GM11168 (cell line): ENCODE data around the gene PPP4R1.
"Not testable (repeated sequence)": the region's sequence is repeated elsewhere in the genome, so short reads cannot be mapped to it uniquely, and the experiment has no call there.

Source experiments
- in situ Hi-C: fragments of 300-500 bp; cut with MboI; formaldehyde crosslinking; loops from one replicate; pipeline ENCODE4 v1.12.0; 2022; ENCODE audit warnings: low sequenced_read_pairs; ENCODE audit not compliant: unreplicated experiment

Gene PPP4R1, protein sequence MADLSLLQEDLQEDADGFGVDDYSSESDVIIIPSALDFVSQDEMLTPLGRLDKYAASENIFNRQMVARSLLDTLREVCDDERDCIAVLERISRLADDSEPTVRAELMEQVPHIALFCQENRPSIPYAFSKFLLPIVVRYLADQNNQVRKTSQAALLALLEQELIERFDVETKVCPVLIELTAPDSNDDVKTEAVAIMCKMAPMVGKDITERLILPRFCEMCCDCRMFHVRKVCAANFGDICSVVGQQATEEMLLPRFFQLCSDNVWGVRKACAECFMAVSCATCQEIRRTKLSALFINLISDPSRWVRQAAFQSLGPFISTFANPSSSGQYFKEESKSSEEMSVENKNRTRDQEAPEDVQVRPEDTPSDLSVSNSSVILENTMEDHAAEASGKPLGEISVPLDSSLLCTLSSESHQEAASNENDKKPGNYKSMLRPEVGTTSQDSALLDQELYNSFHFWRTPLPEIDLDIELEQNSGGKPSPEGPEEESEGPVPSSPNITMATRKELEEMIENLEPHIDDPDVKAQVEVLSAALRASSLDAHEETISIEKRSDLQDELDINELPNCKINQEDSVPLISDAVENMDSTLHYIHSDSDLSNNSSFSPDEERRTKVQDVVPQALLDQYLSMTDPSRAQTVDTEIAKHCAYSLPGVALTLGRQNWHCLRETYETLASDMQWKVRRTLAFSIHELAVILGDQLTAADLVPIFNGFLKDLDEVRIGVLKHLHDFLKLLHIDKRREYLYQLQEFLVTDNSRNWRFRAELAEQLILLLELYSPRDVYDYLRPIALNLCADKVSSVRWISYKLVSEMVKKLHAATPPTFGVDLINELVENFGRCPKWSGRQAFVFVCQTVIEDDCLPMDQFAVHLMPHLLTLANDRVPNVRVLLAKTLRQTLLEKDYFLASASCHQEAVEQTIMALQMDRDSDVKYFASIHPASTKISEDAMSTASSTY

DNA sequence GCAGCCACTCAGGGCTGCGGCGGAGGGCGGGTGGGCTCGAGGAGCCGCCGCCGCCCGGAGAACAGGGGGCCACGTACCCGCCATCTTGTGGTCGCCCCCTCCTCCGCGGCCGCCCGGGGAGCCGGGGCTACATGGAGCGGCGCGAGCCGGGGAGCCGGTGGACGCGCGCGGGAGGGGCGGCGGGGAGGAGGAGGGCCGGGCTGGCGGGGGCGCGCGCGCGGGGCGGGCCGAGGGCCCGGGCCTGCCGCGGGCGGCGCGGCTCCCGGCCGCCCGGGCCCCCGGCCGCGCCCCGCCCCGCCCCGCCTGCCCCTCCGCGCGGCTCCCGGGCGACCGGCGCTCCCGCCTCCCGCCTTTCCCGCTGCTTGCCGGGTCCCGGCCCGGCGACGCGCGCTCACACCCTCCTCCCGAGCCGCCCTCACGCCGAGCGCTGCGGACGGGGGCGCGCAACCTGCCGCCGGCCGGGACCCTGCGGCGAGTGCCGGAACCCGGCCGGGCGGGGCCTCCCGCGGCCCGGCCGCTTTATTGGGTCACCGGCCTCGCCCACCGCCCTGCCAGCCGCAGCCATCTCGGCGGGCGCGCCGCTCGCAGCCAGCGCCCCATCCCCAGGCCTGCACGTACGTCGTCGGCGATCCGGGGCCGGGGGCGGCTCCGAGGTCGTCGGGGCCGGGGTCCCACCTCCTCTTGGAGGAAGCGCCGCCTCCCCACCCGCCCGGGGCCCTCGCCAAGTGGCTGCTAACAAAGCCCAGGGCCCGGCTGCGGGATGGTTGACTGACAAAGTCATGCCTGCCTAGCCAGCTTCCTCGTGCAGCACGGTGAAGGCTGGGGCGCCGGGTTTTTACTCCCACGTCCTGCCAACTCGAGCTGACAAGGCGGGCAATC is at the start of gene PPP4R1:
Gene PPP4R1, minus strand, starts transcription at position 159 of the 879 bp plus-strand sequence. Its CDS starts 75 bp downstream, at position 84.
- in situ Hi-C loops: loop anchor here (10.0 kb wide), 1 partner anchor 60 kb away; no protein-coding TSS in a partner anchor

DNA sequence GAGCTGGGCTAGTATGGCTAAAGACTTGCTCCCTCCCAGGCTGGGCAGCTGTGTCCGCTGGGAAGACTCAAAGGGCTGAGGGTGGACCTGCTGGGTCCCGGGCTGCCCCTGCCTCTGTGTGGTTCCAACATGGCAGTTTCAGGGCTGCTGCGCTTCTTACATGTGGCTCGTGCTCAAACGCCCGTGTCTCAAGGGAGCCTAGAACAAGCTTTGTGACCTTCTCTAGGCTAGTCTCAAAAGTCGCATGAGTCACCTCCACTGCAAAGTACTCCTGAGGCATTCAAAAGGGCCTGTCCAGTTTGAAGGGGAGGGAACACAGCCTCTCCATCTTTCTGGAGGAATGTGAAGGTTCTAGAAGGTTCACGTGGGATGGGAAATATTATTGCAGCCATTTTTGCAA is 49.0 kb upstream of the PPP4R1 start:
- in situ Hi-C loops: no loop called here

DNA sequence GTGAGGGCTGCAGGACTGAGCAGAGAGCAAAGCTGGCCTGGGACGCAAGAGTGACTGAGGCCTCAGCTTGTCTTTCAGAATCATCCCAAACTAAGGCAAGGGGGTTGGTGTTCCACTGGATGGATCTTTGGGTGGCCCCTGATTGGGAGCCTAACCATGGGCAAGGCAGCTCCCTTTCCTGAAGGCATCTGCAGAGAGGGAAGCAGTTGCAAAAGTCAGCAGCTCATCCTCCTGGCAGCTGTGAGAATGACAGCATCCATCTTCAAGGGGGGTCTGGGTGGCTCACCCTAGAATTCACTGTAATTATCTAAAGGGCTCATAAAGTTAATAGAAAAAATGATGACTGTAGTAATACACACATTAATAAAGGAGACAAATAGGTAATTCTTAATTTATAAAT is 47.2 kb upstream of the PPP4R1 start:
- in situ Hi-C loops: no loop called here

DNA sequence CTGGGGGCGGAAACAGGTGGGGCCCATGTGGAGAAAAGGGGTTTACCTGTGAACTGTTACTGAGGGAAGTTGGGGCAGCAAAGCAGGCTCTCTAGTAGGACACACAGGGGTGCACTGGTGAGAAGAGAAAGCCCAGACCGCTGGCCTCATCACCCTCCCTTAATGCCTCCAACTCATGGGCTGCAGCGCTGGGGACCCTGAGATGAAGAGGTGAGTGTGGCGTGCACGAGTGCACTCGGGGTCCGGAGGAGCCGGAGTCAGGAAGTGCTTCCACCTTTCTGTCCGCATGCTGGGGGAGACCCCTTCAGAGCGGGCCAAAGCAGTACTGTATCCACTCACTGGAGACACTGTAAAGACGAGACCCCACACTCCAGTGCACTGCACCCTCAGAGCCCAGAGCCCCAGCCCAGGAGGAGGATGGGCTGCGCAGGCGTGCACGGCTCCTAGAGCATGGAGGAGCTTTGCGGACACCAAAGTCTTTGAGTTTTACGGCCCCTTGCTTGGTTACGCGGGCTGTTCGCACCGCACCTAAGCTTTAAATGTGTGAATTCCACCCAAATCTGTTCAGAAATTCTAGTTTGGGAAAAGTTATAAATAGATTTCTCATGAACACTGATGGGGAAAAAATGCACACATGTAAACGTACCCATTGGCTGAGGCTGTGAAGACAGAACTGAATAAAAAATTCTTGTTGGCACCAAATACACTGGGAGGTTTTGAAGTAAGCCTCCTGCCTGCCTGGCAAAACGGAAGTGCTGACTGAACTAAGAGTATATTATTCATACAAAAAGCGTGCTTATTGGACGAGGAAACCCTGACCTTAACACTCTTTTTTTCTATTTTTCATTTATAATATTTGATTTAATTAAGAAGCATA is 45.4 kb upstream of the PPP4R1 start:
- in situ Hi-C loops: no loop called here

DNA sequence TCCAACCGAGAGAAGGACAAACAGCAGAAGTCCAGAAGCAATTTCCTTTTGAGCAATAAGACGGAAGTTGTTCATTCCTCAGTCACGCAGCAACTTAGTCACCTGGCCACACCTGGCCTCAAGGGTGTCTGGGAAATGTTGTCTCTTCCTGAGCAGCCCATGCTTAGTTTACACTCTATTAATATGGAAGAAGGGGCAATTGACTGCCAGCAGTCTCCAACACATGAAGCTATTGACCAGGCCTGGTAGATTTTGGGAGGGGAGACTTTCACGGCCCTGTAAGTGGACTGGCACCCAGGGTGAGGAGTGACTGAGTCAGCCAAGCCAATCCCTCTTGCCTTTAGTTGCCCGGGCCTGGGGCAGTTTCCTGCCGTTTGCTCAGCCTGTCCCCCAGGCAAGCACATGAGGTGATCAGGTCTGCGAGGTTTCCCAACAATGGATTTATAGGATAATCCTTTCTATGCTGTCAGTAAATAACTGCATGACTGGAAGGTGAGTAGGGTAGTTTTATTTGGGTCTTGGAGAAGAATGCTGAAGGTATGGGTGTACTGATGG is 43.8 kb upstream of the PPP4R1 start:
- in situ Hi-C loops: no loop called here

DNA sequence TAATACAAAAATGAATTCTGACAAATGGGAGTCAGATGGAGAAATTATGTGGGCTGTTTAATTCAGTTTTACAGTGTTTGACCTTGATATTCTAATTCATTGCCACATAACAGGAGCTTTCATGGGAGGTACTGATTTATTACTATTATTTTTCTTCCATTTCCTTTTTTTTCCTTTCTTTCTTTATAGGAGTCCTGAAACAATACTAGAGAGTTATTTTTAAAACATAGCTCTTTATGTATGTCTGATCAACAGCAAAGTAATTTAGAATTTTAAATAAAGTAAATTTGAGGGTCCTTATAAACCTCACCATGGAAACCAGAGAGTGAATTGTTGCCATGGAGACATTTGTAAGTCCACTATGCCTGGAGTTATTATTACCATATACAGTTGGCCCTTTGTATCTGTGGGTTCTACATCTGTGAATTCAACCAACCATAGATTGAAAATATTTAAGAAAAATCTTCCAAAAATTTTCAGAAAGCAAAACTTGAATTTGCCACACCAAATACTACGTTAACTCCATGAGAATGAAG is 40.9 kb upstream of the PPP4R1 start:
- in situ Hi-C loops: no loop called here

DNA sequence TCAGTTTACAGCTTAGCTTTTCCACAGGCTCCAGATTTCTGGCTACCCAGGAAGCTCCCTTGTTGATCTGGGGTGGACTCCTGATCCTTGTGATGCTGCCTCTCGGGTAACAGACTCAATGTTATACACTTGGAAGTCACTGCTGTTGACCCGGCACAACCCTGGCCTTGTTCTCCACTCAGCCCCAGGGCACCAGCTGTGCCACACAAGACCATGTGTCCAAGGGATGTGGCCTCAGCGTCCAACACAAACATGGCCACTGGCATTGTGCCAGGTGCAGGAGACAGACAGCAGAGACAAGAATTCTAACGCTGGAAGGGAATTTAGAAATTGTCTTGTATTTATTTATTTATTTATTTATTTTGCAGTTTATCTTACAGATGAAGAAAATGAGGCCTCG is 39.0 kb upstream of the PPP4R1 start:
- in situ Hi-C loops: no loop called here

DNA sequence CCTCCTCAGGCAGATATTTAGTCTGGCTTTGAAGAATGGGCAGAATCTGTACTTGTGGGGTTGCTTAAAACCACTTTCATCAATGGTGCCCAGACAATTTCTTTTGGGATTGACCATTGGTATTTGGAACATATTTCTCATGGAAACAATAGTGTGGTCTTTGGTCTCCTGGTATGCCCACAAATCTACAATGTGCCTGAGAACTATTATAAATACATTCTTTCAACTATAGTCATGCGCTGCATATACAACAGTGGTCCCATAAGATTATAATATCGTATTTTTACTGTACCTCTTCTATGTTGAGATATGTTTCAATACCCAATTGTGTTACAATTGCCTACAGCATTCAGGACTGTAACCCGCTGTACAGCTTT is 34.8 kb upstream of the PPP4R1 start:
- in situ Hi-C loops: no loop called here

DNA sequence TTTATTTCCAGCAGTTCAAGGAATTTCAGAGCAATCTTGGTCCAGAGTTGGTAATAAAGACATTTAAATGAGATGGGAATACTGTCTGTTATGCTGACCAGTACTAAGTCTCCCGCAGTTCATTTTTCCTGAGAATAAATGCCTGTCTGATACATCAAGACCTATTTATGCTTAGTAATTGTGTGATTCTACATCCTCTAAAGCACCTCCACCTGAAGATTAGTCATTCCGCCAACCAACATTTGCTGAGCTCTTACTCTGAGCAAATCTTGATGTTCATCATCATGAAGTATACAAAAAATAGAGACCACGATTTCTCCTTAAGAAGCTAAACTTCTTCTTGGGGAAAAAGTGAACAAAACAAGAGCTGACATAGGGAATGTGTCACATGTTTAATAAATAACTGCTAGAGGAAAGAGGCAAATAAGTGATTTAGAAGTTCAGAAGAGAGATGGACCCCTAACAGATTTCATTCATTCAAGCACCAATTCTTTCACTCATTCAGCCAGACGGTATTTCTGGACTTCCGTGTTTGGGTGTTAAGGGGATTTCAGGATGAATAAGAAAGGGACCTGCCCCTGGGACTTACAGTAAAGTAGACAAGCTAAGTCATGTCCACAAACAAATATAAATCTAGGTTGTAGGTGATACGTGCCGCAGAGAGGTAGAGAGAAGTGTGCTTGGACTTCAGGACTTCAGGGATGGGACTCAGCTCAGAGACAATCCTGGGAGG is 34.2 kb upstream of the PPP4R1 start:
- in situ Hi-C loops: no loop called here

DNA sequence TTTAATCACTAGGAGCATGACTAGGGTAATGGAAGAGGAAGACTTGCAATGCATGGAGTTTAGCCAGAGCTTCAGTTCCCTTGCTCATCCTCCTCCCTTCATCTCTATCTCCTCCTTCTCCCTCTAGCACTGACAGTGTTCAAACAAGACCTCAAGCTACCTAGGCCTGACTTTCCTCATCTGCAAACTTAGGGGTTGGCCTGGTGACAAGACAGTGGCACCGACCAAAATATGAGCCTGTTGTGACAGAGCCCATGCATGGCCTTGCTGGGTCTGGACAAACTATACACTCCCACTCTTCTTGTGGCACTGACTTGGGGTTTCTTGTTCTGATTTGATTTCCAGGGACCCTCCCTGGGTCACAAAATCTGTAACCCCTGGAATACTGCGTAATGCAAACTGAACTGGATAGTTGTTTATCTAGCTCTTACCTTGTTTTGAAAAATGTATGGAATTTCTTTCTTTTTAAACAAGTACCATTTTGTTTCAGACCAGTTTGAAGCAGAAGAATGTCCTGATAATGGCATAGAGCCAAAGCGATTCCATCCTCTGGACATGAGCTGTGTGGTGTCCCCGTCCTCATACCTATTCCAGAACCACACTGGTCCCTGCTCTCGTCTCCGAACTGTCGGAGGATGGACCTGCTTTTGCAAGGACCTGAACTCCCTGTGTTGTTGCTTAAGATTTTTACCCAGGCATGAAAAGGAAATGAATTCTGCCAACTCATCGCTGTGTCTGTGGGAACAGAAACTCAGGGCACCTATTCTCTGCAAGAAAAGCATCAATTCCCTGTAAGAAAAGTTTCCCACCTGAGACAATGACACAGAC is 33.4 kb upstream of the PPP4R1 start:
- in situ Hi-C loops: no loop called here

DNA sequence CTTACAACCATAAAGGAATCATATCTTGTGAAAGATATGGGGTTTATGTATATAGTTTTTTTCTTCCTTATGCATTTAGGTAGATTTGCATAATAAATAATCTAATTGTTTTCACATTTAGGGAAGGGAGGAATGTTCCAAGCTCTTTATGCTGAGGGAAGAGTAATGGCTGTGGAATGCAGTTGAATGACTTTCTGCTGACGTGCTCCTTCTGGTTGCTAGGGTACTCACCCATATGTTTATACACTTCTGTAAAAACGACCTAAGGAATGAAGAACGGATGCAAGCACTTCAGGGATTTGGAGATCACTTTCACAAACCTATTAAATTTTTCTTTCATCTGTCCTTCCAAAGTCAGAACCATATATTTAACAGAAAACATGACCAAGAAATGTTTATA is 29.2 kb upstream of the PPP4R1 start:
- in situ Hi-C loops: no loop called here

DNA sequence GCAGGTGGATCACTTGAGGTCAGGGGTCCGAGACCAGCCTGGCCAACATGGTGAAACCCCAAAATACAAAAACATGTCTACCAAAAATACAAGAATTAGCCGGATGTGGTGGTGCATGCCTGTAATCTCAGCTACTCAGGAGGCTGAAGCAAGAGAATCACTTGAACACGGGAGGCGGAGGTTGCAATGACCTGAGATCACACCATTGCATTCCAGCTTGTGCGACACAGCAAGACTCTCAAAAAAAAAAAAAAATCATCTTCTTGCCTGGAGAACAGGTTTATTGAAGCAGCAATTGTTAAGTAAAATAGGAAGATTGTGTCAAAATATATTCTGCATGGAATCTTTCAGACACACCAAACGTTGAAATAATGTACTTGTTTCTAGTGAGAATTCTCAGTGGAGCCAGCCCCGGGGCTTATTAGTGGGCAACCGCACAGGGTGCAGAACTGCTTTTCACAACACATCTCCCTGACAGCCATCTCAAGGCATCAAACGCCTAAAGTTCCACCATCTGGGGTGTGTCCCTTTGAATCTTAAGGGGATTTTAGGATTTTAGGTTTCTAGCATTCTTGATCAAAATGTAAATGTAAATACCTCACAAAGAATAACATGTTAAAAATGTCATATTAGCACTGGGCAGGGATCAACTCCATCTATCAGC is 28.6 kb upstream of the PPP4R1 start:
- in situ Hi-C loops: no loop called here

DNA sequence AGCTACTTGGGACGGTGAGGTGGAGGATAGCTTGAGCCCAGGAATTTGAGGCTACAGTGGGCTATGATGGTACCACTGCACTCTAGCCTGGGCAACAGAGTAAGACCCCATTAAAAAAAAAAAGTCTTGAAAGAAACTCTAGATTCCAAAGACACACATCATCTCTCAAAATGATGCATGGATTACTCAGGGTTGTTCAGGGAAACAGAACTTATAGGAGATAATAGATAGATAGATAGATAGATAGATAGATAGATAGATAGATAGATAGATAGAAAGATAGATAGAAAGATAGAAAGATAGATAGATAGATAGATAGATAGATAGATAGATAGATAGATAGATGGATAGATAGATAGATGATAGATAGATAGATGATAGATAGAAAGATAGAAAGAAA is 26.7 kb upstream of the PPP4R1 start:
- in situ Hi-C loops: not testable (repeated sequence)

DNA sequence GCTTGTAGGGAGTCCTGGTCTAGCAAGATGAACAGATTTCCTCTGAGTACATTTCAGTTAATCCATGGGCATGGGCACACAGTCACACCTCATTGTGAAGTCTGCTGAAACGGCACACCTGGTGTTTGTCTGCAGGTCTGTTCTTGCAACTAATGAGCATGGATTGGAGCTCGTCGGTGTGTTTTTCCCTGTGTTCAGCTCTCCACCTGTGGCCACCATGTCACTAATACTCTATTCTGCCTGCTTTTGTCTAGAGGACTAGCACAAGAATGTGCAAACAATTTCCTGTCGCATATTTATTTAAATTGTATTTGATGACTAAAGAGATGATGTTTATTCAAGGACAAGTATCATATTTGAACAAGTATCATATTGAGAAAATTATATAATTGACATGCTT is 24.5 kb upstream of the PPP4R1 start:
- in situ Hi-C loops: no loop called here

DNA sequence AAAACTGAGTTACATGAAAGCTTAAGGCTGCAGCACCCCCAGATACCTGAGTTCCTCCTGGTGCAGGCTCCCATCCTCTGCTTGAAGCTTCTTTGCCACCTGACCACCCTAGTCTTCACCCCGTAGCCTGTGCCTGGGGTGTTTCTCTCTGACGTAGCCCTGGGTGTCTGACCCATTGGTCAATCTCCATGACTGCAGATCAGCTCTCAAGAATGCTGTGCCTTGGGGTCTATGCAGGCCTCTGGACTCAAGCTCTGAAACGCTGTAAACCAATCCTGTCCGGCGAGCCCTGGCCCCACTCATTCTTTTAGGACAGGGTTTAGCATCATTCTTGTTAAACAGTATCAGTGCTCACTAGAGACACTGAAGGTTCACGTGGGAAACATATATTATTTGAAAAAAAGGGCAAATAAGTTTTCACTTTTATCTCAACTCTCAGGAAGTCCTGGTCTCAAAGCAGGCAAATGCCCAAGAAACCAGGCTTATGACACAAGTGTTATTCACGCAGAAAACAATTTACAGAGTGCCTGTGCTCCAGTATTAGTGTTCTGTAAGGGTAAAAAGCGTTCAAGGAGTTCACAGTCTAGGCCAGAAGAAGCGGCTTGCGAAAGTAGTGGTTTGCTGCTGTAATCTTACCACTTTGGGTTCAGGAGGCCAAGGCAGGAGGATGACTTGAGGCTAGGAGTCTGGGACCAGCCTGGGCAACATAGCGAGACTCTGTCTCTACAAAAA is 22.8 kb upstream of the PPP4R1 start:
- in situ Hi-C loops: no loop called here

DNA sequence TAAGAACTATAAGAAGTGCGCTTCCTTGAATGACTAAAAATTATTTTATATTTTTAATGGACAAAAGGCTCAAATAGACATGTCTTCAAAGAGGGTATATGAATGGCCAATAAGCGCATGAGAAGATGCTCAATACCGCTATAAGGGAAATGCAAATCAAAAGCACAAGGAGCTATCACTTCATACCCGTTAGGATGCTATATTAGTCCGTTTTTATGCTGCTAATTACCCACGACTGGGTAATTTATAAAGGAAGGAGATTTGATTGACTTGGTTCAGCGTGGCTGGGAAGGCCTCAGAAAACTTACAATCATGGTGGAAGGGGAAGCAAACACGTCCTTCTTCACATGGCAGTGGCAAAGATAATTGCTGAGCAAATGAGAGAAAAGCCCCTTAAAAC is 20.5 kb upstream of the PPP4R1 start:
- in situ Hi-C loops: no loop called here
